GM21515 (cell line): ENCODE results near the gene UNC5C.
"Not testable (repeated sequence)": the region's sequence is repeated elsewhere in the genome, so short reads cannot be mapped to it uniquely, and the experiment has no call there.

ENCODE experiments used
- ATAC-seq: cut with Tn5 transposase; IDR thresholded peaks from one replicate; pipeline ENCODE4 v1.9.1; 2021; ENCODE audit not compliant: unreplicated experiment

Gene UNC5C

DNA sequence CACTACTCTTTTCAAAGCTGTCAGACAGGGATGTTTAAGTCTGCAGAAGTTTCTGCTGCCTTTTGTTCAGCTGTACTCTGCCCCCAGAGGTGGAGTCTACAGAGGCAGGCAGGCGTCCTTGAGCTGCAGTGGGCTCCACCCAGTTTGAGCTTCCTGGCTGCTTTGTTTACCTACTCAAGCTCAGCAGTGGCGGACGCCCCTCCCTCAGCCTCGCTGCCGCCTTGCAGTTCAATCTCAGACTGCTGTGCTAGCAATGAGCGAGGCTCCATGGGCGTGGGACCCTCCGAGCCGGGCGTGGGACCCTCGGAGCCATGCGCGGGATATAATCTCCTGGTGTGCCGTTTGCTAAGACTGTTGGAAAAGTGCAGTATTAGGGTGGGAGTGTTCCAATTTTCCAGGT is 409.3 kb downstream of the UNC5C start:
- not testable (repeated sequence) for ATAC-seq

DNA sequence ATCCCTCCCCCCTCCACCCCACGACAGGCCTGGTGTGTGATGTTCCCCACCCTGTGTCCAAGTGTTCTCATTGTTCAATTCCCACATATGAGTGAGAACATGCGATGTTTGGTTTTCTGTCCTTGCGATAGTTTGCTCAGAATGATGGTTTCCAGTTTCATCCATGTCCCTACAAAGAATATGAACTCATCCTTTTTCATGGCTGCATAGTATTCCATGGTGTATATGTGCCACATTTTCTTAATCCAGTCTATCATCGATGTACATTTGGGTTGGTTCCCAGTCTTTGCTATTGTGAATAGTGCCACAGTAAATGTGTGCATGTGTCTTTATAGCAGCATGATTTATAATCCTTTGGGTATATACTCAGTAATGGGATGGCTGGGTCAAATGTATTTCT is 414.8 kb downstream of the UNC5C start:
- not testable (repeated sequence) for ATAC-seq

DNA sequence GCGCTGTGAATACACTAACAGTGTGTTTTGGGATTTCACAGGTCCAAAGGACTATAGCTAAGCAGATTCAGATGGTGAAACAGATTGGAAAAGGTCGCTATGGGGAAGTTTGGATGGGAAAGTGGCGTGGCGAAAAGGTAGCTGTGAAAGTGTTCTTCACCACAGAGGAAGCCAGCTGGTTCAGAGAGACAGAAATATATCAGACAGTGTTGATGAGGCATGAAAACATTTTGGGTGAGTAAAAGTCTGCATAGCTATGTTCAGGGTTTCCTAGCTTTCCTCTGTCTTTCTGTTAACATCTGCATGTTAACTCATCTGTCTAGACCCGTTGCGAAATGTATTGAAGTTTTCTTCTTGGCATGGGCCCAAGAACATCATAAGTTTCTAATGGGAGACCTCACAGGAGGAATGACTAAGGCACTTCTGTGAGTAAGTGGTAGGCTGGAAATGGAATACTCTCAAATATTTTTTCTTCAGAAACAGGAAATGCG is 418.9 kb downstream of the UNC5C start:
- no peak for ATAC-seq

DNA sequence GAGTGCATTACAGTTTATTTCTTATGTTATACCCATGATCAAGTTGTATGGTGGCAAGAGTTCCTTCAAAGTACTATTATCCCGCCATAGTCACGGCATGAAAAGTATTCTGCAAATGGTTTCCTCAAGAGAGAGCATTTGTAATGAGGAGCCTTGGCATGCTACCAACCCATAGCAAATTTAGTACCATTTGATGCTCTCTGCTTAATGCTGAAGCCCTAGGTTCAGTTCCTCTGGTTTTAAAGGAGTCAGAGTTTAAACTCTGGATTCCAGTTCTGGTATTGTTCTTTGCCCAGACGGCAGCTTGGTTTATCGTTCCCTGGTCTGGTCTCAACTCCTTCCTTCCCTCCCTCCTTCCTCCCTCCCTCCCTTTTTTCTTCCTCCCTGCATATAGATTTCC is 419.7 kb downstream of the UNC5C start:
- no peak for ATAC-seq

DNA sequence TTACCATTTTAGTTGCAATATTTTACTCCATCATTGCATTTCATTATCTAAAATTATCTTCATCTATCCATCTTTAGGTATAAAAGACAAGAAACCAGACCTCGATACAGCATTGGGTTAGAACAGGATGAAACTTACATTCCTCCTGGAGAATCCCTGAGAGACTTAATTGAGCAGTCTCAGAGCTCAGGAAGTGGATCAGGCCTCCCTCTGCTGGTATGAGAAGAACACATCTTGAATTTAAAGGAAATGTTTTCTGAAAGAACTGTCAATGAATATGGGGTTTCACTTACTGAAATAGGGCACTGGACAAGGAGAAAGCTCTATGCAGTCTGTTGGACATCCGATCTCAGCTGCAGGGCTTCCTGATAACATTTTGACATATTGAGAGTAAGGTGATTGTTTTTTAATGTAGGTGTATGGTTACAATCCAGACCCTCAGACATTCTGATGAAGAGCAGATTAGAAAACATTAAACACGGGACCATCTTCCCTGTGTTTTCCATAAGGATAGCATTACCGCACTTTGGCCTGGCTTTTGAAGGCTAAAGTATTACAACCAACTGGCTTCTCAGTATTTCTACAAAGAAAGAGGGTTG is 423.8 kb downstream of the UNC5C start:
- ATAC-seq: no peak

DNA sequence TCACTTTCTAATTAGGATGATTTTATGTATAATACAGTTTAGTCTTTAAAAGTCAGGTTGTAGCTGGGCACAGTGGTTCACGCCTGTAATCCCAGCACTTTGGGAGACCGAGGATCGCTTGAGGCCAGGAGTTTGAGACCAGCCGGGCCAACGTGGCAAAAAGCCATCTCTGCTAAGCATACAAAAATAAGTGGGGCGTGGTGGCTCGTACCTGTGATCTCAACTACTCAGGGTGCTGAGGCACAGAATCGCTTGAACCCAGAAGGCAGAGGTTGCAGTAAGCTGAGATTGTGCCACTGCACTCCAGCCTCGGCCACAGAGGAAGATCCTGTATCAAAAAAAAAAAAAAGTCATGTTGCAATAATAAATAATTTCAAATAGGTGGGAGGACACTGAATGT is 426.8 kb downstream of the UNC5C start:
- ATAC-seq: no peak

DNA sequence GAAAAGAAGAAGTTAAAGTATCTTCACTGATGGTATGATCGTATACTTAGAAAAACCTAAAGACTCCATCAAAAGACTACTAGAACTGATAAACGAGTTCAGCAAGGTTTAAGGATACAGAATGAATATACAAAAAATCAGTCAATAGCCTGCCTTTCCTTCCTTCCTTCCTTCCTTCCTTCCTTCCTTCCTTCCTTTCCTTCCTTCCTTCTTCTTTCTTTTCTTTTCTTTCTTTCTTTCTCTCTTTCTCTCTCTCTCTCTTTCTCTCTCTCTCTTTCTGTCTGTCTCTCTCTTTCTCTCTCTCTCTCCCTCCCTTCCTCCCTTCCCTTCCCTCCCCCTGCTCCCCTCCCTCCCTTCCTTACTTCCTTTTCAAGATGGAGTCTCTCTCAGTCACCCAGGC is 428.3 kb downstream of the UNC5C start:
- ATAC-seq: no peak

DNA sequence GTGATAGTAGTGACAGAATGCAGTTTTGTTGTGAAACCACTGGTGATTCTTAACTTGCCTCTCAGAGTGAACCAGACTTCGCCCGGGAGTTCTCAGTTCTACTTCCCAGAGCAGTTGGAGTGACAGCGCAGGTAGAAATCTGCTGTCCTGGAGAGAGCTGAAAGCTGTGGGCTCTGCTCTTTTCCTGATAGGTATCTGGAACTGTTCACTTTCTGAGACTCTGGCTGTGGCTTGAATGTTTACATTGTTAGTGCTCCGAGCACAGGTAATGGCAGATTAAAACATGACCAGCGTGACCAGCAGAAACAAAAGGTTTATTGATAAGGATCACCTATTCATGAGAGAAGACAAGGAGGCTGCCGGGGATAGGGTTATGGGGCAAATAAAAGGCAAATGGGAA is 430.3 kb downstream of the UNC5C start:
- no peak for ATAC-seq

DNA sequence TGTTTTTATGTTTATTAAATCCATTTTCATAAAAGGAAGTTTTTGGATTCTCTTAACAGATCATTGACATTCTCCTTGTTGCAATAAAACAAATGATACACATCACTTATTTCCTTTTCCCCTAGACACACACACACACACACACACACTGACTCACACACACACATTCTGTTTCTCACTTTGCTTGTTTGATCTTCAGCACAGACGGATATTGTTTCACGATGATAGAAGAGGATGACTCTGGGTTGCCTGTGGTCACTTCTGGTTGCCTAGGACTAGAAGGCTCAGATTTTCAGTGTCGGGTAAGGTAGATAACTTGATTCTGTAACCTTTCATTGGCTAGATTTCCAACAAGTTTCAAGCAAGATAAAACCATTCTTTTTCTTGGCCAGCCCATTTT is 434.3 kb downstream of the UNC5C start:
- ATAC-seq: no peak
